IPS-NIHi7 (cell line): Measurements from ENCODE around the gene FOSB.
"Not testable (repeated sequence)": the region's sequence is repeated elsewhere in the genome, so short reads cannot be mapped to it uniquely, and the experiment has no call there.

Source experiments
- DNase-seq: peaks from one replicate; pipeline ENCODE4 v3.0.0; 2012; ENCODE audit warnings: mixed read lengths; ENCODE audit errors: extremely low spot score

The FOSB gene

GRCh38 chr19:45467456-45468158 lies at the start of gene FOSB:
TSS of gene FOSB (plus strand) at chr19:45467996. CDS start at chr19:45468587, 591 bp downstream.
- DNase-seq, result peak; percentile 86

DNA sequence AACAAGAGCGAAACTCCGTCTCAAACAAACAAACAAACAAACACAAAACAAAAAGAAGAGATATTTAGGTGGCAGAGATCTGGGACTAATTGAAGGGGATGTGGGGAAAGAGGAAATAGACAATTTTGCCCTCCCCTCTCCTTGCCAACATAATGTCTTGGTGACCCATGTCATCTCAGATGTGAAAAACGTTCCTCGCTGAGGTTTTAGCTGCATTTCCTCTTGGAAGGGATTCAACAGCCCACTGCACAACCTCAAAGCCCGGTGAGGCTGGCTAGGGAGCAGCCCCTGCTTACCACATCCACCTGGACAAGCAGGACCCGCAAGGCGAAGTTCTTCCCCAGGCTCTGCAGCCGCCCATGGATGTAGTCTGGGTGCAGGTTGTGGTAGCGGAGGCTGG lies 49.0 kb upstream of the FOSB start:
- no peak for DNase-seq

GRCh38 chr19:45419396-45419795 lies 48.4 kb upstream of the FOSB start:
- no peak for DNase-seq

- no peak for DNase-seq
These were observed 47.9 kb upstream of the FOSB start for GRCh38 chr19:45419895-45420294.

DNA sequence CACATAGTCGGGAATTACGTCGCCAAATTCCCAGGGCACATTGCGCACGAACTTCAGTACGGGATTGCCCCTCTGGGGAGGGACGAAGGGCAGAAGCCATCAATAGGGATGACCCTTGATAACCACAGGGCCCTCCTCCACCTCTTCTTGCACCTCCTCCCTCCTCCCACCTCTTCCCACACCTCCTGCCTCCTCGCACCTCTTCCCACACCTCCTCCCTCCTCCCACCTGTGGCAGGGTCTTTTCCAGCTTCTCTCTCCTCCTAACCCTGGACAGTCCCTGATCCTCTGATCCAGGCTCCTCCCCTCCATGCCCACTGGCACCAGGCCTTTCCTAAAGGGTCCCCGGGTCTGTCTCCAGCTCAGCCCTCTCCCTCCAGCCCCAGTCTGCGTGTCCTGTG lies 47.4 kb upstream of the FOSB start:
- no peak for DNase-seq

GRCh38 chr19:45420871-45421270 lies 46.9 kb upstream of the FOSB start:
- no peak for DNase-seq

- no peak for DNase-seq
These were observed 45.8 kb upstream of the FOSB start for GRCh38 chr19:45421947-45422498.

DNA sequence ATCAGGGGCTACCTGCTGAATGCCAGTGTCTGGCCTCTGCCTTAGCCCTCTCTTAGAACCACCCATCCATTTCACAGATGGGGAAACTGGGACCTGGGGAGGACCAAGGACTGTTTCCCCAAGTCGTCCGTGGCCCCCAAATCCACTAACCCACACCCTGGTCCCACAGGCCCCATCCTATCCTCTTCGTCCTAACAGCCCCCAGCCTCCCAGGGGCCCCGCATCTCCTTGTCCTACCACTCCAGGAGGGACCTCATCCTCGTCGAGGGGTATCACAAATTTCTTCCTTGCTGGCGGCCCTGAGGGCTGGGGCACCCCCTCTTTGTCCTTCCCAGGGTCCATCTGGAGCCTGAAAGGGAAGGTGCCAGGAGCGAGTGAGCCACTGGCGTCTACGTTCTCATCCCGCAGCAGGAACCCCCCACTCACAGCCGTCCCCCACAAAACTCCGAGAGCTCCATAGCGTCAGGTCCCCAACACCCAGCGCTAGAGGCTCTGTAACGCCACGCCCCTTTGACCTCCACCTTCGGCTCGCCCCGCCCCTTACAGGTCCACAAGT lies 44.7 kb upstream of the FOSB start:
- no peak for DNase-seq

DNA sequence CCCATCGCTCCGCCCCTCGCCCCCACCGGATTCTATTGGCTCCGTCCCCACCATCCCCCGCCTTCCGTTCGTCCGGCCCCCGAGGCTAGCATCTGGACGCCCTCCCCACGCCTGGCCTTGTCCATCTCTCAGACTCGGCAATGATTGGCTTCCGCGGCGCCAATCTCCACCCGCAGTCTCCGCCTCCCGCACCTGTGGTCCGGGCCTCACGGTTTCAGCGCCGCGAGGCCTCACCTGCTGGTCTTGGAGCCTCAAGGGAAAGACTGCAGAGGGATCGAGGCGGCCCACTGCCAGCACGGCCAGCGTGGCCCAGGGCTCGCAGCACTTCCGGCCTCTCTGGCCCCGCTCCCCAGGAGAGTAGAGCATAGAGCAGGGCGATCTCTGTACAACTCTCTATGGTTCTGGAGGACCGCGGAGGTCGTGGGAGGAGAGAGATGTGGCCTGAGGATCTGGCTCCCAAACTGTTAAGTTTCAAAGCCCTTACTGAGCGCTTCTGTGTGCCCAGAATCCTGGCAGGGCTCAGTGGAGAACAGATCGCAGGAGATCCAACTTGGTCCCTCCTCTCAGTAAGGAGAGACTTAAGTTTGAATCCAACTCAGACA lies 44.1 kb upstream of the FOSB start, which contains the start of gene ERCC1:
Gene ERCC1 (minus strand): TSS at position 329 of the 602 bp plus-strand sequence. CDS start 543 bp downstream, outside the sequence.
- DNase-seq, result peak; percentile 99

GRCh38 chr19:45424191-45425058 lies 43.4 kb upstream of the FOSB start:
- DNase-seq, result peak; percentile 67

GRCh38 chr19:45428384-45429231 lies 39.2 kb upstream of the FOSB start:
- peak; percentile 67 for DNase-seq

- DNase-seq, result not testable (repeated sequence)
These were observed 37.9 kb upstream of the FOSB start for GRCh38 chr19:45429896-45430295.

DNA sequence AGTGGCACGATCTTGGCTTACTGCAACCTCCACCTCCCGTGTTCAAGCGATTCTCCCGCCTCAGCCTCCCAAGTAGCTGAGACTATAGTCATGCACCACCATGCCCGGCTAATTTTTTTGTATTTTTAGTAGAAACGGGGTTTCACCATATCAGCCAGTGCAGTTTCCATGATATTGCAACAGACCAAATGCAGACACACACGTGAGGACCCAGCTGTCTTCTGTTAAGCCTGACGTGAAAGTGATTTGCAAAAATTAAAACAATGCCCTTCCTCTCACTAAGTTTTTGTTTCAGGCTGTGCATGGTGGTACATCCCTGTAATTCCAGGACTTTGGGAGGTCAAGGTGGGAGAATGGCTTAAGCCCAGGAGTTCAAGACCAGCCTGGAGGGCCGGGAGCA lies 36.8 kb upstream of the FOSB start:
- not testable (repeated sequence) for DNase-seq

GRCh38 chr19:45432543-45432942 lies 35.3 kb upstream of the FOSB start:
- not testable (repeated sequence) for DNase-seq

DNA sequence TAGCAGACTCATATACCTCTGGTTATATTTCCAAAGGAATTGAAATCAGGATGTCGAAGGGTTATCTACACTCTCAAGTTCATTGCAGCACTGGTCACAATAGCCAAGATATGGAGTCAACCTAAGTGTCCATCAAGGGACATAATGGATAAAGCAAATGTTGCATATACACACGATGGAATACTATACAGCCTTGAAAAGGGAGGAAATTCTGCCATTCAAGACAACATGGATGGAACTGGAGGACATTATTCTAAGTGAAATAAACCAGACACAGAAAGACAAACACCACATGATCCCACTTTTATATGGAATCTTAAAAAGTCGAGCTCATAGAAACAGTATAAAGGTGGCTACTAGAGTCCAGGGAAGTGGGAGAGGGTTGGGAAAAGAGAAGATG lies 30.5 kb upstream of the FOSB start:
- DNase-seq, result no peak

DNA sequence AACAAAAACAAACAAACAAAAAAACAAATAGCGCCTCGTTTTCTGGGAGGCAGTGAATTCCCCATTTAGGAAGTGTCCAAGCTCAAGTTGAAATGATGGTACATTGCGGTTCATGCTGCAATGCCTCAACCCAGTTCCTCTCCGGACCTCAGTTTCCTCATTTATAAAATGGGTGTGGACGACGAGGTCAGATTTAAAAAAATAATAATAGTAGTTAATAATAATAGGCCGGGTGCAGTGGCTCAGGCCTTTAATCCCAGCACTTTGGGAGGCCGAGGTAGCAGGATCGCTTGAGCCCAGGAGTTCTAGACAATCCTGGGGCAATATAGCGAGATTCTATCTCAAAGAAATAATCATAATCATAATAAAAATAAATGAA lies 28.6 kb upstream of the FOSB start:
- DNase-seq, result no peak

- peak; percentile 61 for DNase-seq
These were observed 28.1 kb upstream of the FOSB start for GRCh38 chr19:45439569-45440258.

GRCh38 chr19:45440259-45440638 lies 27.5 kb upstream of the FOSB start:
- DNase-seq, result no peak

- DNase-seq, result no peak
These were observed 26.7 kb upstream of the FOSB start for GRCh38 chr19:45440873-45441654.

DNA sequence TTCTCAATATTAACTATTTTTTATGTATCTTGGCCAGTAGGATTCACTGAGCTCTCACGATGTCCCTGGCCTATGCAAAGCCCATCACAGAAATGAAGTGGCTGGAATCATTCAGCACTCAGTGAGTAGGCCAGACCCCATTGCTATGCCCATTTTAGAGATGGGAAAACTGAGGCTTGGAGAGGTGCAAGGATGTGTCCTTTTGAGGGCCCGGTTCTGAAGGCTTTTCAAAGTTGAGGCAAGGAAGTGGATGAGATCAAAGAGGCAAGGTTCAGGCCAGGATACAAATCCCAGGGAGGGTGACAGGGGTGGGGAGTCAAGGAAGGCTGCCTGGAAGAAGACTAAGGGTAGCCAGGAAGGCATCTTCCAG lies 25.4 kb upstream of the FOSB start:
- no peak for DNase-seq
